ENCODE measurements around the gene IGDCC3. TPM values are rescaled to one million over a fixed set of nuclear protein-coding genes. Genes with fewer than 3 reads are reported as not detected.

IGDCC3 gene
- total and polyA plus RNA-seq, 10 of the 15 experiments (the other 5 are each of a cell fraction or from before 2014, with no cell fraction given): 0.10 to 0.20 (median 0.15) TPM; not detected in 7

- no peaks in the 10 kb centered on the region for H3K9me3 ChIP-seq (replicated peaks; ENCODE audit: control insufficient read depth, insufficient read depth, low read length)
- ChIA-PET SMC1A (ENCODE audit: uncharacterized antibody, unreplicated experiment) (no interaction called here), CTCF (no interaction called here), RAD21 (ENCODE audit: unreplicated experiment) (no interaction called here), POLR2A (no interaction called here)
- H3K4me1 ChIP-seq (ENCODE audit: control insufficient read depth, insufficient read depth, low read length): peaks cover 6% of the 10 kb centered on the region
- in situ Hi-C loops (cut with MboI): no loop called here
- no TSS peak for BruUV-seq (replicated peaks)
- no peak overlapping the region for H3K4me2 ChIP-seq (ENCODE audit: control insufficient read depth, insufficient read depth)
- FAIRE-seq (no peak), ATAC-seq (no peak), DNase-seq (ENCODE audit: low read depth, low spot score) (no peak)
- no peak overlapping the region for H3K4me3 ChIP-seq
- H3K9ac ChIP-seq (ENCODE audit: control insufficient read depth, insufficient read depth, low read length): no peak overlapping the region
- H2AFZ ChIP-seq (ENCODE audit: control insufficient read depth, low read depth, low read length): no peak overlapping the region
- TF ChIP-seq LARP7 (IDR thresholded peaks at IDR 0.05) (no peak), ATF2 (IDR thresholded peaks at IDR 0.05; ENCODE audit: low read length) (no peak), ZNF24 (IDR thresholded peaks at IDR 0.05) (no peak), MXI1 (IDR thresholded peaks at IDR 0.05; ENCODE audit: low read depth, low read length) (no peak)
- no peaks in the 10 kb centered on the region for H4K20me1 ChIP-seq (ENCODE audit: control insufficient read depth, insufficient read depth)
- no peaks in the 10 kb centered on the region for H3K79me2 ChIP-seq (ENCODE audit: control insufficient read depth, insufficient read depth, low read length)
- intact Hi-C loops (cut with micrococcal nuclease; ENCODE audit: unreplicated experiment): no loop called here
- 23% methylated on average over 15 of the region's 16 CpGs for WGBS (ENCODE audit: insufficient coverage, insufficient replicate concordance, low lambda C conversion rate, missing lambda C conversion rate)
- H3K27ac ChIP-seq (ENCODE audit: control insufficient read depth, insufficient read depth): no peak overlapping the region
- H3K36me3 ChIP-seq (ENCODE audit: control insufficient read depth in 2 of 2, insufficient read depth in 2 of 2, low read length in 1 of 2): no peaks in the 10 kb centered on the region
- no peaks in the 10 kb centered on the region for H3K27me3 ChIP-seq (replicated peaks in 1 of 2; ENCODE audit: control insufficient read depth in 2 of 2, insufficient read depth in 2 of 2, low read length in 1 of 2)
Observed at GRCh38 chr15:65333148-65333820, 44.5 kb downstream of the IGDCC3 start.

GRCh38 chr15:65332391-65333147 is 45.2 kb downstream of the IGDCC3 start:
- in situ Hi-C loops (cut with MboI) (no loop called here), intact Hi-C loops (cut with micrococcal nuclease; ENCODE audit: unreplicated experiment) (no loop called here)
- H3K27ac ChIP-seq (ENCODE audit: control insufficient read depth, insufficient read depth): no peak overlapping the region
- SMC1A ChIA-PET (ENCODE audit: uncharacterized antibody, unreplicated experiment): no interaction called here
- 51% methylated on average over 31 of the region's 31 CpGs for WGBS (ENCODE audit: insufficient coverage, insufficient replicate concordance, low lambda C conversion rate, missing lambda C conversion rate)
- FAIRE-seq (no peak), ATAC-seq (no peak), DNase-seq (ENCODE audit: low read depth, low spot score) (no peak)
- RAD21 ChIA-PET (ENCODE audit: unreplicated experiment): no interaction called here
- H3K9me3 ChIP-seq (replicated peaks; ENCODE audit: control insufficient read depth, insufficient read depth, low read length): no peaks in the 10 kb centered on the region
- H2AFZ ChIP-seq (ENCODE audit: control insufficient read depth, low read depth, low read length): no peak overlapping the region
- BruUV-seq (replicated peaks): no TSS peak
- H3K79me2 ChIP-seq (ENCODE audit: control insufficient read depth, insufficient read depth, low read length): no peaks in the 10 kb centered on the region
- H3K36me3 ChIP-seq (ENCODE audit: control insufficient read depth in 2 of 2, insufficient read depth in 2 of 2, low read length in 1 of 2): no peaks in the 10 kb centered on the region
- H3K27me3 ChIP-seq (replicated peaks in 1 of 2; ENCODE audit: control insufficient read depth in 2 of 2, insufficient read depth in 2 of 2, low read length in 1 of 2): no peaks in the 10 kb centered on the region
- no peaks in the 10 kb centered on the region for H4K20me1 ChIP-seq (ENCODE audit: control insufficient read depth, insufficient read depth)
- no peak overlapping the region for H3K4me2 ChIP-seq (ENCODE audit: control insufficient read depth, insufficient read depth)
- no peak overlapping the region for H3K4me3 ChIP-seq
- CTCF ChIA-PET: no interaction called here
- POLR2A ChIA-PET: no interaction called here
- no peak overlapping the region for H3K9ac ChIP-seq (ENCODE audit: control insufficient read depth, insufficient read depth, low read length)
- H3K4me1 ChIP-seq (ENCODE audit: control insufficient read depth, insufficient read depth, low read length): peaks cover 6% of the 10 kb centered on the region
- TF ChIP-seq ZNF274 (IDR thresholded peaks at IDR 0.05; ENCODE audit: insufficient read depth, insufficient read length): no peak
- no peak for TF ChIP-seq ZNF622 (IDR thresholded peaks at IDR 0.05)
- TF ChIP-seq CREM (IDR thresholded peaks at IDR 0.05; ENCODE audit: low read depth): no peak
- TF ChIP-seq IRF3 (IDR thresholded peaks at IDR 0.05): no peak
- TF ChIP-seq ZZZ3 (IDR thresholded peaks at IDR 0.05; ENCODE audit: control insufficient read depth, insufficient read length, low read depth): no peak
- no peak for TF ChIP-seq E4F1 (IDR thresholded peaks at IDR 0.05; ENCODE audit: borderline replicate concordance, partially characterized antibody)
- TF ChIP-seq SMC3 (IDR thresholded peaks at IDR 0.05; ENCODE audit: borderline replicate concordance, low read length): no peak
- TF ChIP-seq NRF1 (conservative IDR thresholded peaks at IDR 0.05; ENCODE audit: low read depth, low read length): no peak
- no peak for TF ChIP-seq ATF7 (IDR thresholded peaks at IDR 0.05; ENCODE audit: low read depth)
